GM23248 (cell line): ENCODE results near the gene MFAP2. TPM values are rescaled to one million over a fixed set of nuclear protein-coding genes. Genes with fewer than 3 reads are reported as not detected.
"Not testable (repeated sequence)": the region's sequence is repeated elsewhere in the genome, so short reads cannot be mapped to it uniquely, and the experiment has no call there.

Source experiments
- DNase-seq: peaks from one replicate; pipeline ENCODE4 v3.0.0-alpha.2; 2015
- H2AFZ ChIP-seq: fragments of 200-600 bp; sonication (generic); 2 replicates; pipeline ENCODE4 v1.6.1; 2016; ENCODE audit warnings: antibody characterized with exemption
- H3F3A ChIP-seq: fragments of 200-600 bp; sonication (generic); 2 replicates; pipeline ENCODE4 v1.6.1; 2016; ENCODE audit warnings: mild to moderate bottlenecking, antibody characterized with exemption, mixed run types; ENCODE audit not compliant: insufficient read depth
- H3K27ac ChIP-seq: fragments of 200-600 bp; sonication (generic); 2 replicates; pipeline ENCODE4 v1.5.1; 2016; ENCODE audit warnings: mild to moderate bottlenecking
- H3K27me3 ChIP-seq: fragments of 200-600 bp; sonication (generic); replicated peaks from 2 replicates; pipeline ENCODE4 v1.6.1; 2016; ENCODE audit warnings: mild to moderate bottlenecking; ENCODE audit not compliant: insufficient read depth
- H3K36me3 ChIP-seq: fragments of 200-600 bp; sonication (generic); 2 replicates; pipeline ENCODE4 v1.6.1; 2016; ENCODE audit warnings: low read depth, mild to moderate bottlenecking
- H3K4me1 ChIP-seq: fragments of 200-600 bp; sonication (generic); 2 replicates; pipeline ENCODE4 v1.6.1; 2016; ENCODE audit warnings: mild to moderate bottlenecking; ENCODE audit not compliant: insufficient read depth
- H3K4me2 ChIP-seq: fragments of 200-600 bp; sonication (generic); one replicate; pipeline ENCODE4 v1.6.1; 2016; ENCODE audit warnings: mild to moderate bottlenecking; ENCODE audit not compliant: unreplicated experiment
- H3K4me3 ChIP-seq: fragments of 200-600 bp; sonication (generic); 2 replicates; pipeline ENCODE4 v1.5.1; 2016; ENCODE audit warnings: mild to moderate bottlenecking
- H3K79me2 ChIP-seq: fragments of 200-600 bp; sonication (generic); 2 replicates; pipeline ENCODE4 v1.6.1; 2016; ENCODE audit warnings: mild to moderate bottlenecking; ENCODE audit not compliant: insufficient read depth
- H3K9ac ChIP-seq: fragments of 200-600 bp; sonication (generic); 2 replicates; pipeline ENCODE4 v1.6.1; 2016; ENCODE audit warnings: mild to moderate bottlenecking
- H3K9me2 ChIP-seq: fragments of 200-600 bp; sonication (generic); 2 replicates; pipeline ENCODE4 v1.6.1; 2016; ENCODE audit warnings: mixed run types, mild to moderate bottlenecking, moderate library complexity; ENCODE audit not compliant: insufficient read depth
- H3K9me3 ChIP-seq: fragments of 200-600 bp; sonication (generic); one replicate; pipeline ENCODE4 v1.6.1; 2017; ENCODE audit warnings: low read depth
- H4K20me1 ChIP-seq: fragments of 200-600 bp; sonication (generic); 2 replicates; pipeline ENCODE4 v1.6.0; 2016; ENCODE audit not compliant: insufficient read depth
- EZH2 ChIP-seq: fragments of 200-600 bp; sonication (generic); IDR thresholded peaks from 2 replicates; pipeline ENCODE4 v1.6.1; 2018; ENCODE audit warnings: antibody characterized with exemption, mild to moderate bottlenecking; ENCODE audit not compliant: insufficient read depth, poor library complexity, severe bottlenecking
- EZH2phosphoT487 ChIP-seq: fragments of 200-600 bp; sonication (generic); IDR thresholded peaks from 2 replicates; pipeline ENCODE4 v1.6.1; 2018; ENCODE audit warnings: antibody characterized with exemption, moderate library complexity, mild to moderate bottlenecking, low read depth; ENCODE audit not compliant: insufficient read depth
- WGBS, 2 experiments: methylation state at CpG; one replicate each; pipeline ENCODE4 v1.1.6; 2015 to 2017; ENCODE audit warnings: low lambda C conversion rate in 2 of 2, low coverage in 1 of 2; ENCODE audit errors: missing lambda C conversion rate in 2 of 2; 5-methylcytosine and 5-hydroxymethylcytosine counted together
- in situ Hi-C: fragments of 300-500 bp; cut with MboI; formaldehyde crosslinking; loops from 2 replicates; pipeline ENCODE4 v1.15.0; 2020
- polyA plus RNA-seq: library from polyadenylated mRNA; unstranded; fragments of >200 nt; fragmentation: Nextera tagmentation; extraction: Ambion mirVana; gene quantifications from 2 replicates; pipeline ENCODE4 v1.2.1, GENCODE V29; 2016
- total RNA-seq: library from RNA; depleted of rRNA; stranded (reverse); fragments of >200 nt; shearing (Covaris generic); gene quantifications from 2 replicates; pipeline ENCODE4 v1.2.3, GENCODE V29; 2014

The MFAP2 gene
- total and polyA plus RNA-seq, 2 experiments from 2014 or later = 189 to 471 TPM

DNA sequence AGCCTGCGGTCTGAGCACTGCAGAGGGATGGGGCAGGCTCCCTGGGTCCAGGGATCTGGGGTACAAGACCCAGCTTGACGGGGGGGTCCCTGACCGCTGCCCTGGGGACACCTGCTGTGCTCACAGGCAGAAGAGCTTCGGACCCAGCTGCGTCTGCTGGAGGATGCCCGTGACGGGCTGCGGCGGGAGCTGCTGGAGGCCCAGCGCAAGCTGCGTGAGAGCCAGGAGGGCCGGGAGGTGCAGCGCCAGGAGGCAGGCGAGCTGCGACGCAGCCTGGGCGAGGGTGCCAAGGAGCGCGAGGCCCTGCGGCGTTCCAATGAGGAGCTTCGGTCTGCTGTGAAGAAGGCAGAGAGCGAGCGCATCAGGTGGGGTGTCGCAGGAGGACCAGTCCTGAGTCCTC lies 25.2 kb downstream of the MFAP2 start:
- H3K4me2 ChIP-seq = no peak overlapping the region
- H3K27me3 ChIP-seq = no peaks in the 10 kb centered on the region
- H3K9me3 ChIP-seq = no peaks in the 10 kb centered on the region
- in situ Hi-C loops = no loop called here
- no peaks in the 10 kb centered on the region for H3K9me2 ChIP-seq
- no peaks in the 10 kb centered on the region for H3K4me1 ChIP-seq
- H3K36me3 ChIP-seq = no peaks in the 10 kb centered on the region
- no peak overlapping the region for H3K4me3 ChIP-seq
- peaks cover 4% of the 10 kb centered on the region; the same call in 1 of the 2 replicates for H3F3A ChIP-seq
- no peak for DNase-seq
- H2AFZ ChIP-seq = no peak overlapping the region
- no peaks in the 10 kb centered on the region for H4K20me1 ChIP-seq
- 96 to 98% methylated on average over 25 of the region's 25 CpGs for WGBS, 2 experiments
- H3K27ac ChIP-seq = no peak overlapping the region
- TF ChIP-seq EZH2phosphoT487 (no peak), EZH2 (no peak)
- H3K9ac ChIP-seq = no peak overlapping the region
- no peaks in the 10 kb centered on the region for H3K79me2 ChIP-seq

DNA sequence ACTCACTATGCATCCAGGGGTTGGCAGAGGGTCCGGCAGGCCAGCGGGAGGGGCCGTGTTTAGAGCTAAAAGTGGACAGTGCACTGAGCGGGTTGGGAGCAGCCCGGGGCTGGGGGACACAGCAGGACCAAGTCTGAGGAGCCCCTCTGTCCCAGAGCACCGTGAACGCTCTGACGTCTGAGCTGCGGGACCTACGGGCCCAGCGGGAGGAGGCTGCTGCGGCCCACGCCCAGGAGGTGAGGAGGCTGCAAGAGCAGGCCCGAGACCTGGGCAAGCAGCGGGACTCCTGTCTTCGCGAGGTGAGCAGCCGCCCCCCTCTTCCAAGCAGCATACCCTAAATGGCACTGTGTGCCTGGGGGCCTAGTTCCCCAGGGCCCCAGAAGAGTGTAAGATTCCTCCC lies 25.8 kb downstream of the MFAP2 start:
- Histone ChIP-seq H3K4me1 (no peaks in the 10 kb centered on the region), H3K9ac (no peak overlapping the region), H3K9me3 (no peaks in the 10 kb centered on the region), H3K4me3 (no peak overlapping the region), H3F3A (peaks cover 3% of the 10 kb centered on the region; the same call in 1 of the 2 replicates), H3K9me2 (no peaks in the 10 kb centered on the region), H3K36me3 (no peaks in the 10 kb centered on the region), H2AFZ (no peak overlapping the region), H3K79me2 (no peaks in the 10 kb centered on the region), H3K27me3 (no peaks in the 10 kb centered on the region), H4K20me1 (no peaks in the 10 kb centered on the region), H3K27ac (no peak overlapping the region), H3K4me2 (no peak overlapping the region)
- DNase-seq = no peak
- WGBS, 2 experiments = 97% methylated on average over 18 of the region's 18 CpGs
- TF ChIP-seq EZH2phosphoT487 (no peak), EZH2 (no peak)
- in situ Hi-C loops = no loop called here

DNA sequence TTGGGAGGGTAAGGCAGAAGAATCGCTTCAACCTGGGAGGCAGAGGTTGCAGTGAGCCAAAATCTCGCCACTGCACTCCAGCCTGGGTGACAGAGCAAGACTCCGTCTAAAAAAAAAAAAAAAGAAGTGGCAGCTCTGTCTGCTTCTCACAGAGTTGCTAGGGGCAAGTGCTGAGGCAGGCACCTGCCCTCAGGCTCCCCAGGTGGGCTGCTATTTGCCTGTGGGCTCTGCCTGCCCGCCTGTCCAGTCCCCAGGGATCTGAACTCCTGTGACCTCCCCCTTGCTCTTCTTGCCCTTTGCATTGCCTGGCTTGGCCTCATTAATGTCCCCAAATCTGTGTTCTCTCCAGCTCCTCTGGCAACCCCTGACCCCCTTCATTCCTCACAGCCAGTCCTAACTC lies 28.0 kb downstream of the MFAP2 start:
- H3K4me2 ChIP-seq, H3K27me3 ChIP-seq, H3K9me3 ChIP-seq, H3K36me3 ChIP-seq, H3F3A ChIP-seq, H3K9me2 ChIP-seq, H3K4me3 ChIP-seq, in situ Hi-C loops, H3K9ac ChIP-seq, H3K79me2 ChIP-seq, H3K27ac ChIP-seq, H4K20me1 ChIP-seq, H3K4me1 ChIP-seq, H2AFZ ChIP-seq, DNase-seq: not testable (repeated sequence)
- 91 to 99% methylated on average over 4 of the region's 4 CpGs for WGBS, 2 experiments

DNA sequence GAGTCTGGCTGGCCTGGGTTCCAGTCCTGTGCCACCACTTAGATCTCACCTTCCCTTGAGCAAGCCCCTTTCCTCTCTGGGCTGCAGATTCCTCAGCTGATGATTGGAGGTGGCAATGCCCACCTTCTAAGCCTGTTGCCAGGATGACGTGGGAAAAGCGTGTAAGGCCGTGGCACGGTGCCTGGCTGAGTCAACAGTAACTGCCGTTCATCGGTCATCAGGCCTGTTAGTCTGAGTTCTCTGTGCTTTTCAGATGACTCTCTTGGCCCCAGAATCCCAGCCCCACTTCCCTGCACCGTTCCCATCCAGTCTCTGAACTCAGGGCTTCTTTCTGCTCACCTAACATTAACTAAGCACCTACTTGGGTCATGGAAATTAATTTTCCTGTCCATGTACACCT lies 31.4 kb downstream of the MFAP2 start:
- H3K27me3 ChIP-seq, H3K9me3 ChIP-seq, H3K36me3 ChIP-seq, H4K20me1 ChIP-seq, H3K4me1 ChIP-seq, H3K4me3 ChIP-seq, H3F3A ChIP-seq, H3K9me2 ChIP-seq, H3K79me2 ChIP-seq, H3K4me2 ChIP-seq, H2AFZ ChIP-seq: not testable (repeated sequence)
- in situ Hi-C loops = loop anchor here (10.0 kb wide), 1 partner anchor 344 kb away; no protein-coding TSS in a partner anchor
- DNase-seq = peak; percentile 93
- Histone ChIP-seq H3K27ac (peak overlapping the region; percentile 53), H3K9ac (peak overlapping the region; percentile 34; the same call in 1 of the 2 replicates)
- 11 to 25% methylated on average over 7 of the region's 7 CpGs for WGBS, 2 experiments

DNA sequence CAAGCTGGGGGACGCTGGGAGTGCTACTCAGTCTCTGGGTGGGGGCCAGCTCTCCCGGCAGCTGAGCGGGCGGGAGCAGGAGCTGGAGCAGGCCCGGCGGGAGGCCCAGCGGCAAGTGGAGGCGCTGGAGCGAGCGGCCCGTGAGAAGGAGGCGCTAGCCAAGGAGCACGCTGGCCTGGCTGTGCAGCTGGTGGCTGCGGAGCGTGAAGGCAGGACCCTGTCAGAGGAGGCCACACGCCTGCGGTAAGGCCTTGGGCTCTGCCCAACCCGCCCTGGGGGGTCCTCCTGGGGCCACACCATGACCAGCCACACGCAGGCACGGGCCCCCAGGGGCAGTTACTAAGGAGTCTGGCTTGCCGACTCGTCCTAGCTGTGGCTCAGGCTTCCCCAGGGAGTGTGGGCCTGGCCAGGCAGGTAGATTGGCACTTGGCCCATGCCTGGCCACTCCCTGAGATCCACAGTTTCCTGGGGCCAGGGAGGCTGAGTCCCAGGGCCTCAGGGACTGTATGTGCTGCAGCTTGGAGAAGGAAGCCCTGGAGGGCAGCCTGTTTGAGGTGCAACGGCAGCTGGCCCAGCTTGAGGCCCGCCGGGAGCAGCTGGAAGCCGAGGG lies 32.0 kb downstream of the MFAP2 start:
- H3K9me2 ChIP-seq, H3K79me2 ChIP-seq, H3K27me3 ChIP-seq, H3K27ac ChIP-seq, DNase-seq, H4K20me1 ChIP-seq, H3K4me2 ChIP-seq, H2AFZ ChIP-seq, H3K9me3 ChIP-seq, H3K4me3 ChIP-seq, H3F3A ChIP-seq, H3K36me3 ChIP-seq, H3K9ac ChIP-seq, H3K4me1 ChIP-seq: not testable (repeated sequence)
- WGBS, 2 experiments = 90 to 91% methylated on average over 26 of the region's 26 CpGs
- in situ Hi-C loops = loop anchor here (10.0 kb wide), 1 partner anchor 344 kb away; no protein-coding TSS in a partner anchor
